HFFc6 (cell line): ENCODE data around the gene ANKRD45. TPM values are rescaled to one million over a fixed set of nuclear protein-coding genes. Genes with fewer than 3 reads are reported as not detected.
A peak's percentile ranks its signal among the peaks of the same experiment; 100 is the strongest.
"Not testable (repeated sequence)": the region's sequence is repeated elsewhere in the genome, so short reads cannot be mapped to it uniquely, and the experiment has no call there.

Source experiments
- DNase-seq: peaks from one replicate; pipeline ENCODE4 v3.0.0-alpha.2; 2018
- H3K27ac Mint-ChIP-seq: 2 replicates; pipeline ENCODE4 v1.8.0; 2020; ENCODE audit warnings: mild to moderate bottlenecking, mixed read lengths
- H3K27me3 Mint-ChIP-seq: 2 replicates; pipeline ENCODE4 v1.8.0; 2021; ENCODE audit warnings: mild to moderate bottlenecking, moderate library complexity, mixed read lengths; ENCODE audit not compliant: insufficient read depth
- H3K36me3 Mint-ChIP-seq: 2 replicates; pipeline ENCODE4 v1.8.0; 2021; ENCODE audit warnings: low read depth, mixed read lengths
- H3K4me1 Mint-ChIP-seq: 2 replicates; pipeline ENCODE4 v1.8.0; 2020; ENCODE audit warnings: low read depth, mixed read lengths
- H3K4me3 Mint-ChIP-seq: 2 replicates; pipeline ENCODE4 v1.8.0; 2020; ENCODE audit warnings: mild to moderate bottlenecking, moderate library complexity, mixed read lengths
- H3K9me3 Mint-ChIP-seq: 2 replicates; pipeline ENCODE4 v1.8.0; 2020; ENCODE audit warnings: mild to moderate bottlenecking, mixed read lengths
- total RNA-seq, 6 experiments: library from RNA; stranded (reverse); fragmentation: NEBNext Ultra II Directional; extraction: Animal tissue kit (Norgen Biotek cat#: 25700); gene quantifications; 2 replicates in 1 of 6; 3 replicates in 5 of 6; pipeline ENCODE4 v1.2.3, GENCODE V29; 2021
- TF ChIP-seq, protein P1 (sequence below): fragments of 200-600 bp; sonication (generic); IDR thresholded peaks from 2 replicates; pipeline ENCODE4 v1.5.0; 2021; ENCODE audit warnings: antibody characterized with exemption, mild to moderate bottlenecking

The ANKRD45 gene
- total RNA-seq, 6 experiments from 2014 or later = 0.11 to 0.31 (median 0.17) TPM; not detected in 3

DNA sequence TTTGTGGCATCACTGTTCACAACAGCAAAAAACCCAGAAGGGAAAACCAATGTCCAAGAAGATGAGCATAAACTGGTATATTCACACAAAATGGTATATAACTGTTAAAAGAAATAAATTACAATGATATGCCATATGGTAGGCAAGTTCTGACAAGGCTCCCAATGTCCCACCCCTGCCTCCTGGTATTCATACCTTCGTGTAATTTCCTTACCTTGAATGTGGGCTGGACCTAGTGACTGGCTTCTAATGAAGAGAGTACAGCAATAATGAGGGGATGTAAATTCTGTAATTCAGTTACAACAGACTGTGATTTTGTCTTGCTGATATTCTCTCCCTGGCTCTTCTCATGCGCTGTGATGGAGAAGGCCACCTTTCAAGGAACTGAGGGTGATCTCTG lies 9.3 kb downstream of the ANKRD45 start:
- Mint-ChIP-seq H3K36me3 (no peaks in the 10 kb centered on the region), H3K9me3 (peaks cover 5% of the 10 kb centered on the region; the same call in 1 of the 2 replicates), H3K27me3 (peaks cover 5% of the 10 kb centered on the region; the same call in 1 of the 2 replicates), H3K27ac (no peak overlapping the region), H3K4me3 (no peak overlapping the region), H3K4me1 (no peaks in the 10 kb centered on the region)
- TF ChIP-seq, protein P1, sequence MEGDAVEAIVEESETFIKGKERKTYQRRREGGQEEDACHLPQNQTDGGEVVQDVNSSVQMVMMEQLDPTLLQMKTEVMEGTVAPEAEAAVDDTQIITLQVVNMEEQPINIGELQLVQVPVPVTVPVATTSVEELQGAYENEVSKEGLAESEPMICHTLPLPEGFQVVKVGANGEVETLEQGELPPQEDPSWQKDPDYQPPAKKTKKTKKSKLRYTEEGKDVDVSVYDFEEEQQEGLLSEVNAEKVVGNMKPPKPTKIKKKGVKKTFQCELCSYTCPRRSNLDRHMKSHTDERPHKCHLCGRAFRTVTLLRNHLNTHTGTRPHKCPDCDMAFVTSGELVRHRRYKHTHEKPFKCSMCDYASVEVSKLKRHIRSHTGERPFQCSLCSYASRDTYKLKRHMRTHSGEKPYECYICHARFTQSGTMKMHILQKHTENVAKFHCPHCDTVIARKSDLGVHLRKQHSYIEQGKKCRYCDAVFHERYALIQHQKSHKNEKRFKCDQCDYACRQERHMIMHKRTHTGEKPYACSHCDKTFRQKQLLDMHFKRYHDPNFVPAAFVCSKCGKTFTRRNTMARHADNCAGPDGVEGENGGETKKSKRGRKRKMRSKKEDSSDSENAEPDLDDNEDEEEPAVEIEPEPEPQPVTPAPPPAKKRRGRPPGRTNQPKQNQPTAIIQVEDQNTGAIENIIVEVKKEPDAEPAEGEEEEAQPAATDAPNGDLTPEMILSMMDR = no peak
- DNase-seq = no peak

DNA sequence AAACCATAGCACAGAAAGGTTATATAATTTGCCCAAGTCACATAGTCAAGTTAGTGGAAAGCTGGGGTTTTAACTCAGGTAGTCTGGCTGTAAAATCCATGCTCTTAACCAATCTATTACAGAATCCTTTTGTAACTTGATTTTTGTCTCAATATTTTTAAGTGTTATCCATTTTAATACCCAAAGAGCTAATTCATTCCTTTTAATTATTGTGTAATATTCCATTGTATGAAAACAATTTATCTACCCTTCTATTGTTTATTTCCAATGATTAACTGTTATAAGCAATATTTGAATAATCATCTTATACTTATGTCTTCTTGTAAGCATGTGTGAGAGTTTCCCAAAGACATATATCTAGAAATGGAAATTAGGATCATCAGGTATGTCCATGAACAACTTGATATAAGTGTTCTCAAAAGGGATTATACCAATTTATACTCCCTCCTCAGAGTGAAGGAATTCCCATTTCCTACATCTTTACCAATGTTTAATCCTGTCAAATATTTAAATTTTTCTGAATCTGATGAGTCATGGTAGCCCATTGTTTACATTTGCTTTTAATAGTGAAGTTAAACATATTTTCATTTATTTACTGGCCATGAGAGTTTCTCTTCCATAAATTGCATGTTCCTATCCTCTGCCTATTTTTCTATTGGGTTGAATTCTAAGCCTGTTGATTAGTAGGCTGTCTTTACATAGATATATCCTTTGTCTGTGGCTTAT lies 20.6 kb downstream of the ANKRD45 start:
- TF ChIP-seq, protein P1 = no peak
- H3K27me3 Mint-ChIP-seq = peaks cover 20% of the 10 kb centered on the region; the same call in 1 of the 2 replicates
- no peak overlapping the region for H3K27ac Mint-ChIP-seq
- H3K9me3 Mint-ChIP-seq = peaks cover 4% of the 10 kb centered on the region
- H3K36me3 Mint-ChIP-seq = no peaks in the 10 kb centered on the region
- no peak overlapping the region for H3K4me3 Mint-ChIP-seq
- H3K4me1 Mint-ChIP-seq = 0 out of 2 replicates have a peak, but pooled peaks cover 5% of the 10 kb centered on the region
- DNase-seq = no peak

DNA sequence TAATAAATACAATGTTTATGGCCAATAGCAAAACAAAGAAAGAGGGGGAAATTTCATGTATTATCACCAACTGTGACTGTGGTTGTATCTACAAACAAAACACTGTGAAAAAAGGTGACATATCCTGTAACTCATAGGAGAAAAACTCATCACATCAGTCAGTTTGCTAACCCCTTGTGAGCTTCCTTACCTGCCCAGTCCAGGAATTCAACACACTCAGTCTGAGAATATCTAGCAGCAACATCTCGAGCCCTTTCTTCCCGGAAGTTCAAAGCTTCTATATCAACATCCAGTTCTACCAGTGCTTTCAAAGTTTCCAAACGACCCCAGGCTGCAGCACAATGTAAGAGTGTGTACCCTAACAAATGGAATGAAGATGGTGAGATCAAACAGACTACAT lies 23.0 kb downstream of the ANKRD45 start:
- Mint-ChIP-seq H3K9me3 (peaks cover 7% of the 10 kb centered on the region), H3K27ac (no peak overlapping the region), H3K4me3 (no peak overlapping the region), H3K27me3 (no peaks in the 10 kb centered on the region), H3K36me3 (peaks cover 8% of the 10 kb centered on the region), H3K4me1 (peaks cover 13% of the 10 kb centered on the region)
- TF ChIP-seq, protein P1 = no peak
- no peak for DNase-seq

DNA sequence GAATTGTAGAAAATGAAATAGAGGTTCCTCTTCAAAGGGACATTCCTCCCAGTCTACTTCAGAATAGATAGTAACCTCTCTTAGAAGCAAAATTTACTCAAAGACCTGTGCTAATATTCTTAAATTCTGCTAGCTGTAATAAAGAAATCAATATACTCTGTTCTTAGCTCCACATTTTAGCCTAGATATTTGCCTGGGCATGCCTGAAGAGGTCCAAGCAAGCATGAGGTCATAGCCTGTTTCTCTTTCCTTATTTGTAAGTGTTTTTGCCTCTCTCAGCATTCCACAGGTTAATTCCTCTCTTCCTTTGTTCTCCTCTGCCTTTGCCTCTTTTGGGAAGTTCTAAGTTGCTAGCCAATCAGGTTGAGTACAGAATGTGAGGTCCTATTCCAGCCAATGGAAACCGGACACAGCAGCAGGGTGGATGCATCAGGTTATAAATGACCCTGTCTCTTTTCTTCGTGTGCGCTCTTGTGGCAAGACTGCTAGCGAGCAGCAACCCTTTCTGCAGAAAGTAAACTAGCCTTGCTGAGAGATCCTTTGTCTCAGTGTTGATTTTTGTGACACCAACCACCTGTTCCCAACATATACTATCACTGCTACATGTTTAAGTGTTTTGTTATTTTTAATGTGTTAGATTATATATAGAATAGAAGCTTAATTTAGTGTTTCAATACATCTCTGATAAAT lies 27.1 kb downstream of the ANKRD45 start:
- not testable (repeated sequence) for H3K4me1 Mint-ChIP-seq, DNase-seq, H3K4me3 Mint-ChIP-seq, H3K27me3 Mint-ChIP-seq
- H3K36me3 Mint-ChIP-seq = peaks cover 13% of the 10 kb centered on the region
- H3K27ac Mint-ChIP-seq = peak overlapping the region; percentile 42; the same call in 1 of the 2 replicates
- peaks cover 12% of the 10 kb centered on the region for H3K9me3 Mint-ChIP-seq

DNA sequence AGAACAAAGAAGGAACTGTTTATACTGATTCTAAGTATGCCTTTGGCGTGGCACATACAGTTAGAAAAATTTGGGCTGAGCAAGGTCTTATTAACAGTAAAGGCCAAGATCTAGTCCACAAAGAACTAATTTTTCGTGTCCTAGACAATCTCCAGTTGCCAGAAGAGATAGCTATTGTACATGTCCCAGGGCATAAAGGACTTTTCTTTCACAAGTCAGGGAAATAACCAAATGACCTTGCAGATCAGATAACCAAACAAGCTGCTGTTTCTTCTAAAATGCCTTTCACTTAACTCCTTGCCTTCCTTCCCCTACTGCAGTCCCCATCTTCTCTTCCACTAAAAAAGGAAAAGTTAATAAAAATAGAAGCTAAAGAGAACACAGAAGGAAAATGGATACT lies 30.5 kb downstream of the ANKRD45 start:
- Mint-ChIP-seq H3K4me1 (peaks cover 8% of the 10 kb centered on the region), H3K27me3 (peaks cover 1% of the 10 kb centered on the region; the same call in 1 of the 2 replicates), H3K9me3 (peaks cover 18% of the 10 kb centered on the region), H3K36me3 (peaks cover 17% of the 10 kb centered on the region), H3K4me3 (no peak overlapping the region), H3K27ac (no peak overlapping the region)
- no peak for DNase-seq
- TF ChIP-seq, protein P1 = no peak
